Smooth muscle cell (in vitro differentiated cells): ENCODE results near the gene SP6. TPM values are rescaled to one million over a fixed set of nuclear protein-coding genes. Genes with fewer than 3 reads are reported as not detected.

Experiments
- DNase-seq: peaks from one replicate; lab custom pipeline; 2025; ENCODE audit not compliant: unreplicated experiment; lab: John Stamatoyannopoulos, UW
- H2AFZ ChIP-seq: fragments of 200-600 bp; sonication (generic); 2 replicates; pipeline ENCODE4 v1.6.0; 2016; ENCODE audit warnings: antibody characterized with exemption, low read depth, mild to moderate bottlenecking
- H3F3A ChIP-seq: fragments of 200-600 bp; sonication (generic); 2 replicates; pipeline ENCODE4 v1.6.0; 2017; ENCODE audit warnings: antibody characterized with exemption, low read depth
- H3K27ac ChIP-seq: fragments of 200-600 bp; sonication (generic); 2 replicates; pipeline ENCODE4 v1.5.1; 2016; ENCODE audit warnings: low read depth, mild to moderate bottlenecking
- H3K27me3 ChIP-seq: fragments of 200-600 bp; sonication (generic); 2 replicates; pipeline ENCODE4 v1.6.1; 2016; ENCODE audit warnings: low read depth, mild to moderate bottlenecking
- H3K36me3 ChIP-seq: fragments of 200-600 bp; sonication (generic); 2 replicates; pipeline ENCODE4 v1.5.1; 2016; ENCODE audit warnings: low read depth
- H3K4me1 ChIP-seq: fragments of 200-600 bp; sonication (generic); 2 replicates; pipeline ENCODE4 v1.5.1; 2016; ENCODE audit warnings: low read depth
- H3K4me2 ChIP-seq: fragments of 200-600 bp; sonication (generic); 2 replicates; pipeline ENCODE4 v1.6.0; 2016; ENCODE audit warnings: mild to moderate bottlenecking
- H3K4me3 ChIP-seq: fragments of 200-600 bp; sonication (generic); 2 replicates; pipeline ENCODE4 v1.5.1; 2016; ENCODE audit warnings: mild to moderate bottlenecking
- H3K79me2 ChIP-seq: fragments of 200-600 bp; sonication (generic); 2 replicates; pipeline ENCODE4 v1.6.0; 2016; ENCODE audit warnings: low read depth, mild to moderate bottlenecking
- H3K9ac ChIP-seq: fragments of 200-600 bp; sonication (generic); 2 replicates; pipeline ENCODE4 v1.6.0; 2016; ENCODE audit warnings: low read depth
- H3K9me3 ChIP-seq: fragments of 200-600 bp; sonication (generic); replicated peaks from 2 replicates; pipeline ENCODE4 v1.5.1; 2016; ENCODE audit warnings: low read depth
- H4K20me1 ChIP-seq: fragments of 200-600 bp; sonication (generic); 2 replicates; pipeline ENCODE4 v1.6.0; 2016; ENCODE audit warnings: low read depth
- WGBS: methylation state at CpG from one replicate; pipeline ENCODE4 v1.1.7; 2016; ENCODE audit warnings: low lambda C conversion rate; 5-methylcytosine and 5-hydroxymethylcytosine counted together
- polyA plus RNA-seq: library from polyadenylated mRNA; unstranded; fragments of >200 nt; fragmentation: Nextera tagmentation; extraction: Ambion mirVana; gene quantifications from 2 replicates; pipeline ENCODE4 v1.2.1, GENCODE V29; 2016
- total RNA-seq: library from RNA; depleted of rRNA; stranded (reverse); fragments of >200 nt; gene quantifications from 2 replicates; pipeline ENCODE4 v1.2.3, GENCODE V29; 2014
- TF ChIP-seq, protein P1 (sequence below): fragments of 200-600 bp; sonication (generic); IDR thresholded peaks from 2 replicates; pipeline ENCODE4 v1.5.1; 2017; ENCODE audit warnings: borderline replicate concordance, mild to moderate bottlenecking, antibody characterized with exemption; ENCODE audit not compliant: insufficient read depth, poor library complexity, severe bottlenecking

Gene SP6
- total and polyA plus RNA-seq, 2 experiments from 2014 or later: 9.3 to 10.7 TPM

DNA sequence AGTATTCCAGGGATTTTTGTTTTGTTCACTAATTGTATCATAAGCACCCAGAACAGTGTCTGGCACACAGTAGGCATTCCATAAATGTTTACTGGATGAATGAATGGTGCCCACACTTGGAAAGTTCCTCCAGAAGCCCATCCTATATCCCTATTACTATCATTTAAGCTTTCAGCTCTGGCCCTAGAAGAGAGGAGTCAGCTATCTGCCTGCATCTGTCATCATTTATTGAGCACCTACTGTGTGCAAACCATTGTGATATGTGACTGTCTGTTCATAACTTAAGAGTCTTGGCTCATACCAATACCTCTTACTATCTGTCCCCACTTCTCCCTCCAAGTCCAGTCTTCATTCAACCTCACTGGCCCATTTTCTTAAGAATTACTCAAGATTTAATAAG is 20.1 kb upstream of the SP6 start:
- H3K4me3 ChIP-seq: no peak overlapping the region
- no peaks in the 10 kb centered on the region for H3K79me2 ChIP-seq
- no peaks in the 10 kb centered on the region for H3K36me3 ChIP-seq
- no peak overlapping the region for H3K27ac ChIP-seq
- no peak for DNase-seq
- no peaks in the 10 kb centered on the region for H3K9me3 ChIP-seq
- H3F3A ChIP-seq: peaks cover 6% of the 10 kb centered on the region
- no peaks in the 10 kb centered on the region for H4K20me1 ChIP-seq
- H2AFZ ChIP-seq: no peak overlapping the region
- TF ChIP-seq, protein P1, sequence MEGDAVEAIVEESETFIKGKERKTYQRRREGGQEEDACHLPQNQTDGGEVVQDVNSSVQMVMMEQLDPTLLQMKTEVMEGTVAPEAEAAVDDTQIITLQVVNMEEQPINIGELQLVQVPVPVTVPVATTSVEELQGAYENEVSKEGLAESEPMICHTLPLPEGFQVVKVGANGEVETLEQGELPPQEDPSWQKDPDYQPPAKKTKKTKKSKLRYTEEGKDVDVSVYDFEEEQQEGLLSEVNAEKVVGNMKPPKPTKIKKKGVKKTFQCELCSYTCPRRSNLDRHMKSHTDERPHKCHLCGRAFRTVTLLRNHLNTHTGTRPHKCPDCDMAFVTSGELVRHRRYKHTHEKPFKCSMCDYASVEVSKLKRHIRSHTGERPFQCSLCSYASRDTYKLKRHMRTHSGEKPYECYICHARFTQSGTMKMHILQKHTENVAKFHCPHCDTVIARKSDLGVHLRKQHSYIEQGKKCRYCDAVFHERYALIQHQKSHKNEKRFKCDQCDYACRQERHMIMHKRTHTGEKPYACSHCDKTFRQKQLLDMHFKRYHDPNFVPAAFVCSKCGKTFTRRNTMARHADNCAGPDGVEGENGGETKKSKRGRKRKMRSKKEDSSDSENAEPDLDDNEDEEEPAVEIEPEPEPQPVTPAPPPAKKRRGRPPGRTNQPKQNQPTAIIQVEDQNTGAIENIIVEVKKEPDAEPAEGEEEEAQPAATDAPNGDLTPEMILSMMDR: no peak
- H3K27me3 ChIP-seq: no peaks in the 10 kb centered on the region
- no peak overlapping the region for H3K4me2 ChIP-seq
- no peak overlapping the region for H3K9ac ChIP-seq
- H3K4me1 ChIP-seq: peaks cover 29% of the 10 kb centered on the region

DNA sequence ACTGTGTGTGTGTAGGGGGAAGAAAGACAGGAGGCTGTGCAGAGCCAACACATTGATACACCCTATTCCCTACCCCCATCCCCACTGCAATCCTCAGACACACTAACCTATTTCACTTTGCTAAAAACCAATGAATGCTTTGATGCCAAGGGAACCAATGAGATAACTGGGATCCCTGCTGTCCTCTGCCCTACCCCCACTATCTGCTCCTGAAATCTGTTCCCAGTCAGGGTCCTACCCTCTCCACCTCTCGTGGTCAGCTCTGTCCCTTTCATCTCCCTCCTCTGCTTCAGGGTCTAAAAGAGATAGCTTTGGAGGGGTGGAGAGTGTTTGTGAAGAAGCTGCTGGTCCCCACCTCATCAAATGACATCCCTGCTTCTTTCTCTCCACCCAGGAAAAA is 19.1 kb upstream of the SP6 start:
- 18% methylated on average over 1 of the region's 1 CpG for WGBS
- no peak overlapping the region for H3K9ac ChIP-seq
- H3K79me2 ChIP-seq: no peaks in the 10 kb centered on the region
- no peak overlapping the region for H3K4me2 ChIP-seq
- TF ChIP-seq, protein P1: no peak
- no peaks in the 10 kb centered on the region for H4K20me1 ChIP-seq
- H3K36me3 ChIP-seq: no peaks in the 10 kb centered on the region
- peaks cover 6% of the 10 kb centered on the region for H3F3A ChIP-seq
- H3K9me3 ChIP-seq: no peaks in the 10 kb centered on the region
- H3K4me1 ChIP-seq: peaks cover 27% of the 10 kb centered on the region
- no peaks in the 10 kb centered on the region for H3K27me3 ChIP-seq
- no peak overlapping the region for H3K27ac ChIP-seq
- no peak overlapping the region for H3K4me3 ChIP-seq
- DNase-seq: no peak
- H2AFZ ChIP-seq: no peak overlapping the region

DNA sequence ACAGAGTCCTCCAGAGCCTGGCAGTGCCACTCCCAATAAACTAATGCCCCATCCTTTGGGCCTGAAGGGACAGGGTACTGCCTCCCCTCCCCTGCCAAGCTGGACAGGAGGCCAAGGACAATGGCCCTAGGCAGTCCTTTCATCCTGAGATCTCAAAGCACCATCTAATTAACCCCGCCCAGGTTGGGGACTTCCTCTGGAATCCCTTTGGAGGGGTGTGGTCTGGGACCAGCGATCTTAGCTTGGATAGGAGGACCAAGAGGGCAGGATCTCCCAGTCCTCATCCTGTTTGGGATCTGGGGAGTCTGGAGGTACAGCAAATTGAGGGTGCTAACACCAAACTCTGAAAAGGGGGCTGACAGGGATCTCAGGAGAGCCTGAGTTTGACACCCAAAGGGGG is 18.2 kb upstream of the SP6 start:
- no peak for DNase-seq
- Histone ChIP-seq H3K4me1 (peaks cover 23% of the 10 kb centered on the region), H4K20me1 (no peaks in the 10 kb centered on the region), H2AFZ (no peak overlapping the region), H3K27me3 (no peaks in the 10 kb centered on the region), H3K9me3 (no peaks in the 10 kb centered on the region), H3K36me3 (no peaks in the 10 kb centered on the region), H3K79me2 (no peaks in the 10 kb centered on the region), H3F3A (peaks cover 6% of the 10 kb centered on the region), H3K4me3 (no peak overlapping the region), H3K27ac (no peak overlapping the region), H3K4me2 (no peak overlapping the region), H3K9ac (no peak overlapping the region)
- TF ChIP-seq, protein P1: no peak
- WGBS: 35% methylated on average over 2 of the region's 2 CpGs

DNA sequence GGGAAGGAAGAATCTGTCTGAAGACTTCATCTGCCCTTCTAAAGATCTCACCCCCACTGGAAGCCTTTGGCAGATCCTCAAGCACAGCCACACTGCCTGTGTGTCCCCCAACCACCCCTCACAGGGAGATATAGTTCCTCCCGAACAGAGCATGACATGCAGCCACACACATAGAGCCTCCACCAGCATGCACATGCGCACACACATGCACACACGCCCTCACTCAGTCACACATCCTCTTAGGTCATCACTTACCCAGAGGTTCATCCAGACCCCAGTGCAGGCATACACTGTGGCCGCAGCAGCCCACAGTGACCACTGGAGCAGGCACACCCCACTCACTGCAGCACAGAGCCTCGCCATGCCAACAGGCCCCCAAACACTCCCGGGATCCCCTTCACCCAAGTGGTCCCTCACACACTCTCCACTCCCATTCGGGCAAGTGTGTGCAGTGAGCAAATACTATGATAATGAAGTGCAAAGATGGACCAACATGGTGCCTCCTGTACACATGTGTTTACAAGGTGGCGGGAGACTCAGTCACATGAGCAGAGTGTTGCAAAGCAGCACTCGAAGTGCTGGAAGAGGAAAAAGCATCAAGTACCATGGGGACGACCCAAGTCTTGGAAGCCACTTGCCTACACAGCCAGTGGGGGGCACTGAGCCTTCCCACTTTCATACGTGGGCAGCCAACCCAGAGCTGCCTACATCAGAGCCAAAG is 17.0 kb upstream of the SP6 start:
- Histone ChIP-seq H3K4me1 (peaks cover 18% of the 10 kb centered on the region), H3K4me3 (no peak overlapping the region), H3F3A (peaks cover 6% of the 10 kb centered on the region), H3K79me2 (no peaks in the 10 kb centered on the region), H3K9me3 (no peaks in the 10 kb centered on the region), H3K4me2 (no peak overlapping the region), H3K36me3 (no peaks in the 10 kb centered on the region), H3K27ac (no peak overlapping the region), H3K9ac (no peak overlapping the region), H3K27me3 (no peaks in the 10 kb centered on the region), H2AFZ (no peak overlapping the region), H4K20me1 (no peaks in the 10 kb centered on the region)
- DNase-seq: no peak
- 87% methylated on average over 11 of the region's 11 CpGs for WGBS
- TF ChIP-seq, protein P1: no peak
